OCI-LY1 (cell line): ENCODE measurements around the gene COLQ.

ENCODE experiments used
- EZH2 ChIP-seq: fragments of 200-600 bp; sonication (generic), shearing (Covaris generic); IDR thresholded peaks from 2 replicates; pipeline ENCODE4 v1.8.0; 2017; ENCODE audit warnings: borderline replicate concordance, mixed run types, mild to moderate bottlenecking, antibody characterized with exemption, low read length, moderate library complexity, mixed read lengths
- TF ChIP-seq, protein P1 (sequence below): fragments of 200-600 bp; sonication (generic), shearing (Covaris generic); IDR thresholded peaks from 2 replicates; pipeline ENCODE4 v1.5.1; 2017; ENCODE audit warnings: mild to moderate bottlenecking, antibody characterized with exemption, low read length, moderate library complexity, mixed read lengths

DNA sequence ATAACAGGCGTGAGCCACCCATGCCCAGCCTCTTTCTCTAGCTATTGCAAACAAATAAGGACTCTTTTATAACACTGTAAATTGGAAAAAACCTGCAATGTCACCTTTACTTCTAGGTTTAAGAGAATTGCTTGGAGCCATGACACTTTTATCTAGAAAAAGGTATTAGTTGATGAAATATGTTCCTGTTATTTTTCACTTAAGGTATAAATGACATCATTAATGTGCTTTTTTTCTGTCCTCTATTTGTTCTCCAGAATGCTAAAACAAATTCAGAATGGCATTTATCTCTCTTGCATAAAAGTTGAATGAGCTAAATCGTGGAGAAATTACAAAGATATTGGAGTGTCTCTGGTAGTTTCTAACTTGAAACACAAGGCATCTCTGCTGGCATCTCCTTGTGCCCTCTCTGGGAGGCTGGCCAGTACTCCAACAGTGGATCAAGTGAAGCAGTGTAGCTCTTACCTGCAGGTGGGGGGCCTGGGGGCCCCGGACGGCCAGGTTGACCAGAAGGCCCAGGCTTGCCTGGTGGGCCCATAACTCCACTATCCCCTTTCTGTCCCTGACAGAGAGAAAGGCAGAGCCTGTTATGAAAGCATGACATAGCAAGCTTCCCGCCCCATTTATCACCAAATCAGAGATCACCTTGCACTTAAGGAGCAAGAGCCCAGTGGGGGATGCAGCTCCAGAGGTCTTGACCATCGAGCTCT, 55.5 kb downstream of the COLQ start:
- TF ChIP-seq EZH2, result no peak
- TF ChIP-seq, protein P1, sequence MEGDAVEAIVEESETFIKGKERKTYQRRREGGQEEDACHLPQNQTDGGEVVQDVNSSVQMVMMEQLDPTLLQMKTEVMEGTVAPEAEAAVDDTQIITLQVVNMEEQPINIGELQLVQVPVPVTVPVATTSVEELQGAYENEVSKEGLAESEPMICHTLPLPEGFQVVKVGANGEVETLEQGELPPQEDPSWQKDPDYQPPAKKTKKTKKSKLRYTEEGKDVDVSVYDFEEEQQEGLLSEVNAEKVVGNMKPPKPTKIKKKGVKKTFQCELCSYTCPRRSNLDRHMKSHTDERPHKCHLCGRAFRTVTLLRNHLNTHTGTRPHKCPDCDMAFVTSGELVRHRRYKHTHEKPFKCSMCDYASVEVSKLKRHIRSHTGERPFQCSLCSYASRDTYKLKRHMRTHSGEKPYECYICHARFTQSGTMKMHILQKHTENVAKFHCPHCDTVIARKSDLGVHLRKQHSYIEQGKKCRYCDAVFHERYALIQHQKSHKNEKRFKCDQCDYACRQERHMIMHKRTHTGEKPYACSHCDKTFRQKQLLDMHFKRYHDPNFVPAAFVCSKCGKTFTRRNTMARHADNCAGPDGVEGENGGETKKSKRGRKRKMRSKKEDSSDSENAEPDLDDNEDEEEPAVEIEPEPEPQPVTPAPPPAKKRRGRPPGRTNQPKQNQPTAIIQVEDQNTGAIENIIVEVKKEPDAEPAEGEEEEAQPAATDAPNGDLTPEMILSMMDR, result no peak
